ENCODE results near the gene MED31.
"Not testable (repeated sequence)": the region's sequence is repeated elsewhere in the genome, so short reads cannot be mapped to it uniquely, and the experiment has no call there.

MED31 gene

DNA sequence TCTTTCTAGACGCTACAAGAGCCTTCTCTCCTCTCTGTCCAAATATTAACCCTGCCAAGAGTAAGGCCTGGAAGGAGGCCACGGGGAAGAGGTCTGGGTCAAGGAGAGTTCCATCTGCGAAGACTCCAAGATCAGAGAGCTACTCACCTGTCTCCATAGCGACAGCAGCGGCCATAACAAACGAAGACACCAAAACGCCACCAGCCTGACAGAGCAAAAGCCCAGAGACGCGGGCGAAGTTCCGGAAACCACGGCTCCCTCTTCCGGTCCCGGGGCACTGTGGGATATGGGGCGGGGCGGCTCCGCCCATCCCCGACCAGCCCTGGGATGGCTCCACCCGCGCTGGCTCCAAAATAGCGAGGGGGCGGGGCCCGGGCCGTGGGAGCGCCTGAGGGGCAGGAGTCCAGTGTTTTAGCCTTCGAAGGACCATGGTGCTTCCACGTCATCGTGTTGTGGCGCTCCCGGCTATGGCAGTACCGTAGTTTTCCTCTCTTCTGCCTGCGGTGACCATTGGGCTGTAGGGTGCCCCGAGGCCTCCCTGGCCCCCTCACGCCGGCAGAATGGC, at the start of gene MED31, which contains the start of gene C17orf100:
TSS of gene MED31 (minus strand) at position 252 of the 565 bp plus-strand sequence. CDS start at position 175, 77 bp downstream.
TSS of gene C17orf100 (plus strand) at position 409 of the 565 bp plus-strand sequence. CDS start at position 561, 152 bp downstream.
- peak; percentile 94 for DNase-seq

DNA sequence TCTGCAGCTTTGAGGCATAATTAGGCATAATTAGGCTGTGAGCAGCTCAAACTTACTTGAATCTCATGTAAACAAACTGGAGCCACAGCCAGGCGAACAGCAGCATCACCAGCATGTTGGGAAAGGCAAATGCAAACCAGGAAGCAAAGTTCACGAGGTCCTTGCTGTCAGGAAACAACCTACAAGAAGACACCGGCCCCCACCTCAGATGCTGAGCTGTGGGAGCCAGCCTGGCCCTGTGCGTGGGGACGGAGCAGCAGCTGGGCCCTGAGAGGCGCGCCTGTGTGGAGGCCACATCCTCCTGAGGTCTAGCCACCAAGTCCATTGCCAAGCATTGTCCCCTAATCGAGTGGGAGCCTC, 49.5 kb upstream of the MED31 start:
- no peak for DNase-seq

DNA sequence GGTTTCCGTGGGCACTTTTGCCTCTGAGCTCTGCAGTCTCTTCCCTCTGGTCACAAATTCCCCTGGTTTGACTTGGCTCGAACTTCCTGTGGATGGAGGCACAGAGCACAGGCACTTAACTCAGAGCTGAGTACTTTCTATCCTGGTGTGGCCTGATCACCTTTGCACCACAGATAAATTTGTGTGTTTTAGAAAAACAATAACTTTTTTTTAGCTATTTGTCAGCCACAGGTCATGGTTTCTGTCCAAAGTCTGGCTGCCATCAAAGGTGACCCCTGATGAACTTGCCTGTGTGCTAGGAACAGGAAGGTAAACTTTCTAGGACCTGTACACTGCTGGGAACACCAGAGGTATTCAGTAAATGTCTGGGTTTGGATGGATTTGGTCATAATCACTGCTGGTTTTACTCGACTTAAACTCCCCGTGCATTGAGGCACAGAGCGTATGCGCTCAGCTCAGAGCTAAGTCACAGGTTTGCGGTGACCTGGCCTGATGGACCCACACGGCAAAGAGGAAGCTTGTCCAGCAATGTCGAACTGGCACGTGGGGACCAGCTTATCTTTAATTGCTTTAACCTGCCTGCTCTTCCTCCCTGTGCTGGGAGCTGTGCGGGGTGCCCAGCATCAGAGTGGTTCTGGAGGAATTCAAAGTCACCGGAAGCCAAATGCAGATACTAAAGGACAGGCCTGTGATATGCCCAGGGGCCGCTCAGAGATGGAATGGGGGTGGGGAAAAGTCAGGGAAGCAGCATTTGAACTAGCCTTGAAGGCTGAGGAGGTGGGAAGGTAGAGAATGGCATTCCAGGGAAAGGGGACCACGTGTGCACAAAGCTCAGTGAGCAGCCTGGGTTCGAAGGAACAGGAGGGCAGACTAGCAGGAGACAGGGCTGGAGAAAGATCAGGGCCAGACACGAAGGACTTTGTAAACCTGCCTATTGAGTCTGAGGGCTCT, 48.9 kb upstream of the MED31 start:
- DNase-seq: no peak

DNA sequence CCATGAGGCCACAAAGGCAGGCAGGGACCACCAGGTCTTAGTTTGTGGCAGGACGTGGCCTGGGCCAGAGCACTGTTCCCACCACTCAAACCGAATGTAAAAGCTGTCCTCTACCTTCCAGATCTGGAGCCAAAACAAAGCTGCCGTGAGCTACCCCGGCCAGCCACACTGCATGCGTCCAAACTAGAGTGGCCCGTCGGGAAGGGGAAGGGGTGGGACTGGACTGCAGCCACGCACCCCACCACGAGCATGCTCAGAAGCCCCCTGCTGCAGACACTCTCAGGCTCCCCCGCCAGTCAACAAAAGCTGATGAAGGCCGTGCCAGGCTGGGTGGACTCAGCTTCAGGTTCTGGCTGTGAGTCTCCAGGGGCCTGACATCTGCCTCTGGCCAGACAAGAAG, 46.6 kb upstream of the MED31 start:
- no peak for DNase-seq

DNA sequence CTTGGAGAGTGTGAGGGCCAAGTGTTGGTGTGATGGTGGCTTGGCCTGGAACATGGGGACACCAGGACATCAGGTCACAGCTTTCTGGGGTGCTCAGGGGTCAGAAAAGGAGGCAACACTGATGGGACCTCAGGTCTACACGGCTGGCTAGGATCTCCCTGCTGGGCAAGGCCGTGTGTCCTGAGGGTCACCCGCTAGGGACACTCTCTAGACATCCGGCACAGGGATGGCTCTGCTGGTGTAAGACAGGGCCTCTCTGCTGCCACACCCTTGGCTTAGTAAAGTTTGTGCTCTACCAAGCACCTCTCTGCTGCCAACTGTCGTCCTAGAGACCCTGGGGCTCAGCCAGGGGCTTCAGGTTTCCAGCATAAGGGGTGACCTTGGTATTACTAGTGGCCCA, 45.5 kb upstream of the MED31 start:
- DNase-seq: no peak

DNA sequence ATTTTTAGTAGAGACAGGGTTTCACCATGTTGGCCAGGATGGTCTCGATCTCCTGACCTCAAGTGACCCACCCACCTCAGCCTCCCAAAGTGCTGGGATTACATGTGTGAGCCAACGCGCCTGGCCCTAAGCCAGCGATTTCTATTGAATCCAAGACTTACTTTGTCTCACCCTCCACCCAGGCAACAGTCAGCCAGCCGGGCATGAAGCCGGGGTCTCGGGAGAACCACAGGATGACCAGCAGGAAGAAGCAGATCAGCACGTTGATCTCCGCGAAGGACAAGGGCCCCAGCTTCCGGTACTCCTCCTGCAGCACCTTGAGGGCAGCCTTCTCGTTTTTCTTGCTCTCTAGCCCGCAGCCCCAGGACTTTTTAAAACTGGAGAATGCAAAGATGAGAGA, 44.2 kb upstream of the MED31 start:
- DNase-seq: no peak

DNA sequence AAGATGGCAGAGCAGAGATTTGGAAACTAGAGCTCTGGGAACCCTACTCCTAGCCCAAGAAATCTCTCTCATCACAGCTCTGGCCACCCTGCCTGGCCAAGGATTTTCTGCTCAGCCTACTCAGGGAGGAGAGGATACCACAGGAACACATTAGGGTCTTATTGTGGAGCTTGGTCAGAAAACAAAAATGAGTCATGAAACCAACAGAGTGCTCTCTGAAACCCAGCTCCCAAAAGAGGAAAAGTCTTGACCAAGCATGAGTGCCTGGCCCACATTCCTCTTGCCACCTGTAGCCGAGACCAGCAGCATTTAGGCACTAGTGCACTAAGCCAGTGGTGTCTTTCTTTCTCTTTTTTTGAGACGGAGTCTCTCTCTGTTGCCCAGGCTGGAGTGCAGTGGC, 43.6 kb upstream of the MED31 start:
- DNase-seq: no peak

DNA sequence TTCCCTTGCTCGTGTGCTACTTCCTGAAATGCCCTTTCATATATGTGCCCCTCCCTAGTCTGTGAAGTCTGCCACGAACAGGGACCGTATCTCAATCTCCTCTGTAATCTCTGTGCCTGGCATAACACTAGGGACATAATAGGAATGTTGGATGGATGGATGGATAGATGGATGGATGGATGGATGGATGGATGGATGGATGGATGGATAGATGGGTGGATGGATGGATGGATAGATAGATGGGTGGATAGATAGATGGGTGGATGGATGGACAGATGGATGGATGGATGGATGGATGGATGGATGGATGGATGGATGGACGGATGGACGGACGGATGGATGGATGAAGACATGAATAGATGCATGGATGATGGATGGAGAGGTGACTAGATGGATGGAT, 40.6 kb upstream of the MED31 start:
- not testable (repeated sequence) for DNase-seq

DNA sequence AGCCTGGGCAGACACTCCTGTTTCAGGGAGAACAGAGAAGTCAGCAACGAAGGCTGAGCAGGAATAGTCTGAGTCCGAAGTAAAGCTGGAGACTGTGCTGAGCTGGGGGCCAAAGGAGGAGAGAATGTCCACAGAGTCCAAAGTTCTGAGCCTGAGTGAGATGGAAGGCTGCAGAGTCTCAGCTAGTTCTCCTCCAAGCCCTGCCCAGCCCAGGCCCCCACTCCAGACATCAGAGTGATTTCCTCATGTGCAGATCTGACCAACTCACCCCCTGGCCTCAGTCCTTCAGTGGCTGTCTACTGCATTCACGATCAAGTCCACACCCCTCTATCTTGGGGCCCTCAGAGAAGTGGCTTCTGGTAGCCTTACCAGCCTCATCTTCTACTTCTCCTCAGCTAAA, 40.1 kb upstream of the MED31 start:
- DNase-seq: no peak

DNA sequence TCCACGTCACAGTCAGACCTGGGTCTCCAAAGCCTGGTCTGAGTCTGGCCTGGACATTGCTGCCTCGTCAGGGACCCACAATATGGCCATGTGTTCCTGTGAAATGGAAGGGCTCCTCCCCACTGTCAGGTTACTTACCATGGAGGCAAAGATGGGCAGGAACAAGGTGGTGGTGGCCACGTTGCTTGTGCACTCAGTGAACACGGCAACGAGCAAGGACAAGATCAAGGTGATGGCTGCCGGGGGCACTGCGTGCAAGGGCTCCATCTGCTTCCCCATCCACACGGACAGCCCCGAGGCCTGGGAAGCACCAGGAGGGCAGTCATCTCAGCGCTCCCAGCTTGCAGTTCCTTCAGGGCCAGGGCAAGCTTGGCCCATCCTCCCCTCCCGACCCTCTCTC, 39.2 kb upstream of the MED31 start:
- no peak for DNase-seq

DNA sequence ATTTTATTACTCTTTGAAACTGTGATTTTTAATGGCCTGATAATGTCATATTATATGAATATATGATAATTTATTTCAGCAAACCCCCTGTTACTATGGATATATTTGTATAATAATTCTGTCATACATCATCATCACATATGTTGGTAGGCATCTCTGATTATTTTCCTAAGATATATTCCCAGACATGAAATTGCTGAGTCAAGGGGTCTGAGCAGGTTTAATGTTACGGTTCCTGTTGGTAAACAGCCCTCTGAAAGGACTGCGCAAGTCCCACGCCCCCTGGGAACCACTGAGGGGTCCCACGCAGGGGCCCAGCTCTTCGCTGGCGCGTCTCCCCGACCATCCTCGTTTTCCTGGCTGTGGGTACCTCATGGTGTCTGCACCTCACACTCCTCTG, 37.5 kb upstream of the MED31 start:
- DNase-seq: no peak

DNA sequence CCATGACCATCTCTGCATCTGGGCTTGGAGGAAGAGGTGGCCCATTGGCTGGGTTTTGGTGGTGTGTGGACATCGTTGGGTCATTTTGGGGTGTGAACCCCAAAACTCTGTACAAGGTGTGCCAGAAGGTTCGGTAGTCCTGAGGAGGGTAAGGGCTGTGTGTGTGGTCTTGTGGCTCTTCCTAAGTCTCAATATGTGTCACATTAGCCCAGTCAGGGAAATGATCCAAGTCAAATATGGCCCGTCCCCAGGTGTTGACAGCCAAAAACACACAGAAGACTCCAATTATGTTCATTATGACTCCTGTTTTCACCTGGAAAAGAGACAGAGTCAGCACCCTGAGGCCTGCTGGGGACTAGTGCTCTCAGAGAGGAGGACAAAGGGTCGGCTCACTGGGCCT, 34.6 kb upstream of the MED31 start:
- DNase-seq: no peak

DNA sequence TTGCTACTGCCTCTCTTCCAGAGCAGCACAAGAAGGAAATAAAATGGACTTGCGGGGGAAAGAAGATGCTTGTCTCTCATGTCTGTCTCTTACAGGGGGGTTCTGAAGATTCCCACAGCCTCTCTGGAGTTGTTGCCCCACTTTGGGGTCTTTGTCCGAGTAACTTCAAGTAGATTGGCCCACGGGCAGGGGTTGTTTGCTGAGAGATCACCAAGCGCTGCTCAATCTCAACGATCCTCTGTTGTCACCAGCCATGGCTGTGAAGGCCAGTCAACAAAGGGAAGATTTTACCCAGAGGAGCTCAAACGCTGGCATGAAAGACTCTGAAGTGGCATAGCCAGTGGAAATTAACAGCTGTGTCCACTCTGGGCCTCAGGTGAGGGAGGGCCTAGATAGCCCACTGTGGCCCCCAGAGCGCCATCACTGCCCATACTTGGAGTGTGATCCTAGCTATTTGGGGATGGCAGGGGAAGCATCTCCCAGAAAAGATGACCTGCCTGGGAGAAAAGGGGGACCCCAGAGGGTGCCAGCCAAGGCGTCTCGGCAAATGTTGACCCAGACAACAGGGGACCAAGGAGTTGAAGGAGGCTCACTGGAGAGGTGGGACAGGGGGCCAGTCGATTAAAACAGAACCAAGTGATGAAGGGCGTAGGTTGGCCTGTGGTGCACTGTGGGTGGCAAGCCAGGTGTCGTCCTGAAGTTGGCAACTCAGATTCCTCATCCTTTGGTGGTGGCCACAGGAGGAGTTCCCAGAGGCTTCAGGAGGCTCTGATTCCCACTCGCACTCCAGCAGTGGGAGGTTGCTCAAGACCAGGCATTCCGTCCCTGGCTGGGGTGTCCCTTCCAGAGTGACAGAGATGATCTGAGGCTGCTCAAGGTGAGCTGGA, 33.7 kb upstream of the MED31 start:
- DNase-seq: no peak

DNA sequence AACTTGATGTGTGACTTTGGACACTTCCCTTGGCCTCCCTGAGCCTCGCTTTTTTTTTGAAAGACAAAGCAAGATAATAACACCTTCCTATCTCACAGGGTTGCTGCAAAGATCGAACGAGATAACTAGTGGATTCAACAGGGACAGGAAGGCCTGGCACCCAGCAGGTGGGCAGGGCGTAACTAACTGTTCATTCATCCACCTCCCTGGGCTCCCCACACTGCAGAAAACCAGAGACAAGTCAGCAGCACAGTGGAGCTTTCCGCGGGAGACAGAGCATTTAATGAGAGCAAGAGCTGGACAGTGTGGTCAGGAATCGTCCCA, 33.0 kb upstream of the MED31 start:
- DNase-seq: no peak

DNA sequence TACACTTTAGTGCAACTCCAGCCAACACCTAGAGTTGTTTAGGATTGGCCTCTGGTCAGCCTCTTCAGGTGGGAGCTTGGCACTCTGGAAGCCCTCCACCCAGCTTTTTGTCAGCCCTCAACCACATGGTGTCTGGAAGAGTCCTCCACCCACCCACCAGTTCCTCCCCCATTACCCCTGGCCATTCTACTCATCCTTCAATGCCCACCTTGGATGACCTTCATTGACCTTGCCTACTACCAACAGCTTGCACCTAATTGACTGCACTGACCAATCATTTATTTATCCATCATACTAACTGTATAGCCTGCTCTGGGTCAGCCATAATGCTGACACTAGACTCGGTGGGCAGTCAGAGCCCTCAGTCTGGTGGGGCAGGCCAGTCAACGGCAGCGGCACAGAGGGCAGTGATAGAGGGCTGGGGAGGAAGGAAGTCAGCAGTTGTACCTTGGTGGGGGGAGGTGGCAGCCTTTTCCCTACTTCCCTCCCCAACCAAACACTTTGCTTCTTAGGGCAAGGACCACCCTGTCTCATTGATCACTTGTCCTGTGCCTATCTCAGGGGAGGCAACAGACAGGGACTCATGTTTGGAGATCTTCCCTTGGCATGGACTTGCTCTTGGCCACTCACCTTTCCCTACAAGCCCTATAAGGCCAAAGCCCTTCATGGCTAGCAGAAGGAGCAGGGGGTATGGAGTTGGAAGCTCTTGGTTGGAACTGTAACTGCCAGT, 32.5 kb upstream of the MED31 start:
- no peak for DNase-seq

DNA sequence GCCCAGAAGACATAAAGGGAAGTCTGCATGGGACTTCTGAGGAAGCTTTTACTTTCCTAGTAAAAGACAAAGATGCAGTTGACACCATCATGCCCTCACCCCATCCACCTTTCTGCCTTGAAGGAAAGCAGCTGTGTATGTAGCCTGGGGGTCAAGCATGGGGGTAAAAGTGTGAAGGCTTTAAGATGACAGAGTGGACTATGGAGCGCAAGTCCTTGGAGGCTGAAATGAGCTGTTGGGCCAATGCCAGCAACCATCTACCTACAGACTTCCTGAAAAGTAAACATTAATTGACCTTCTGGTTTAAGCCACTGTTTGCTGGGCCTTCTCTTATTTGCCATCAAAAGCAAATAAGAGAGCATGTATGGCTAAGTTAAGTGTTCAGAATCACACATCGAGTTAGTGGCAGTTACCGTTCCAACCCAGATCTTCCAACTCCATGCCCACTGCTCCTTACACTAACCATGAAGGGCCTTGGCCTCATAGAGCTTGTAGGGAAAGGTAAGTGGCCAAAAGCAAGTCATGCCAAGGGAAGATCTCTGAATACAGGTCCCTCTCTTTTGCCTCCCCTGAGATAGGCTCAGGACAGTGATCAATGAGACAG, 31.8 kb upstream of the MED31 start:
- DNase-seq: no peak

DNA sequence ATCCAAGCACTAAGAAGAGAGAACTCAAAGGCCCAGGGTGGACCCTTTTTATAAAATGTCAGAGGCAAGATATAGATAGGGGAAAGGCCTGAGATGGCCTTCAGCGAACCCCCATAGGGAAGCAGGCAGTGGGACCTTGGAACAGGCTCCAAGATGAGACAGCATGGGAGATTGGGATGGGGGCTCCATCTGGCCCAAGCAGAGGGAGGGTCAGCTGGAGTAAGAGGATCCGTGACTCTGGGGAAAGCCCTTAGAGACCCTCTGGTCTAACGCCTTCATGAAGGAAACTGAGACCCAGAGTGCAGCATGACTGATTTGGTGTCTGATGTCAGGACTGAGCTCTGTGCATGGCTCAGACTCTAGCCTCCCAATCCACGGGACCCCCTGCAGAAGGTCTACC, 30.9 kb upstream of the MED31 start:
- DNase-seq: no peak

DNA sequence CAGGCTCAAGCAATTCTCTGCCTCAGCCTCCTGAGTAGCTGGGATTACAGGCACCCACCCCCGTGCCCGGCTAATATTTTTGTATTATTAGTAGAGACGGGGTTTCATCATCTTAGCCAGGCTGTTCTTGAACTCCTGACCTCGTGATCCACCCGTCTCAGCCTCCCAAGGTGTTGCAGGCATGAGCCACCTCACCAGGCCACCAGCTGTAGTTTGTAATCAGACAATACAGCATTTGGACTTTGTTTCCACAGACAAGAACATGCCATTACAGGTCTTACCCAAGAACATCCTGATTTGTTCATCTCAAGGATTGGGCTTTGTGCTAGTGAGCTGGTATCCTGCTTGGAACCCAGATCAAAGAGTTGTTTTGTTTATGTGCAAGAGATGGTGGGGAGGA, 30.3 kb upstream of the MED31 start:
- no peak for DNase-seq

DNA sequence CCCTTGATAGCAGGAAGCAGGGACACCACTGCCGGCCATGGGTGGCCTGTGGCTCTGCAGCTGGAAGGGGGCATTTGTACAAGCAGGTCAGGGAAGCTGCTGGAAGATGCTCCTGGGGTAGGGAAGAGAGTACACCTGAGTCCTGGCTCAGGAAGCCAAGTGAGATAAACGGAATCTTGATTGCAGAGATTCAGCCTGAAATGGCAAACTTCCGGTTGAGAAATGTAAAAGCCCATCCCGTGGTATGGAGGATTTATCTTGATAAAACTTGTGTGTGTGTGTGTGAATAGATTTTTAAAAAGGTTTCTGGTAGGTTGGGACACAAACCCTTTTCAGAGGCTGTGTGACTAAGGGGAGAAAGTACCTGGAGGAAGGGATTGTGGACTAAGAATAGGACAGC, 29.8 kb upstream of the MED31 start:
- DNase-seq: no peak

DNA sequence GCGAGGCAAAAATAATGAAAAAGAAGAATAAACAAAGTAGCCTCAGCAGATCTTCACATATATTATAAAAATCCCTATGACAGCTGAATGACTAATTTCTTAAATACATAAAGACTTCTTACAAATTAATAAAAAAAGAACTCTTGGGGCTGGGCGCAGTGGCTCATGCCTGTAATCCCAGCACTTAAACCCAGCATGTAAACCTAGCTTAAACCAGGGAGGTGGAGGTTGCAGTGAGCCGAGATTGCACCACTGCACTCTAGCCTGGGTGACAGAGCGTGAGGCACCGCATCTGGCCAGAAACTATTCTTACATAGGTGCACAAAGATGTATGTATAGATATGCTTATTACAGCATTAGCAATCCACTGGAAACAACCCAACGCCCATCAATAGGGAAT, 27.8 kb upstream of the MED31 start:
- no peak for DNase-seq

DNA sequence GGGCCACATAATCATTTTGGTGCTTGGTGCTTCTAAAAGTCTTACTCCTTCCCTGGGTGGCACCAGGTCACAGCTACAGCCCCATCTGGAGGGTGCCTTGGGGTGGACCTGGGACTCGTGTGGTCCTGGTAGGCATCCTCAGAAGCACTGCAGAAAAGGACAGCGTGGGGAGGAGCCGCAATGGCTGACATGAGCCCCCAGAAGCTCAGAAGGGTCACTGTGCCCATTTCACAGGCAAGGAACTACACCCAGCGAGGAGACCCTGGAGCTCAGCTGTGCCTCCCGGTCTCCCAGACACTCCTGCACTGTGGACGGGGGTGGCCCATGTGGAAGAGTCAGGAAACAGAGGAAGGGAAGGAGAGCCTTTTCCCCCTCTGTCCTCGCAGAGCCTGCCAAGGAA, 26.5 kb upstream of the MED31 start:
- no peak for DNase-seq

DNA sequence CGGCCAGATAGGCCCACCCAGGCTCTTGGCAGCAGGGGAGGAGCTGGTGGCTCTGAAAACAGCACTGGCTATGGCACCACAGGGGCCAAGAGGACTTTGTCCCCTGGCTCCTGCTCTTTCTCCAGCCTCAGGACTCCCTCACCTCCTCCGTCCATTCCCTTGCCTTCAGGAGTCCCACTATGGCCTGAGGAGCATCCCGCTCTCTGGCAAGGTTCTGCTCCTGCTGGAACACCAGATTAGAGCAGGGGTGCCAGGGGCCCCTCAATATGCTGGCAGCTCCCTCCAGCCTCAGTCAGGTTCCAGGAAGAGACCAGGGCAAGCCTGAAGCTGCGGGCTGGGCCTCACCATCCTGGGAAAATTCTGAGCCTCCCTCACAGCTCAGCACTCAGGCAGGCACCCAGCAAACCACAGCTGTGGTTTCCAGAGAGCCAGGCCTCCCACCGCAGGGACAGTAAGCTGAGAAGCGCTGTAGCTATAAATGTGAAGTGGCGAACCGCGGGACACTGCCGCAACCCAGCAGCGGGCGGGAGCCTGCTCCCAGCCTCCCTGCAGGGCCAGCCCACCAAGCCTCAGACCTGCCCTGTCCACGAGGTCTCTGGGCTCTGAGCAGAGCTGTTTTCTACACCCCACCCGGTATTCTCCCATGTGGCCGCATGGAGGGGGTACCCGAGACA, 25.9 kb upstream of the MED31 start:
- no peak for DNase-seq

Measured in NCI-H2171 (cell line).